ENCODE data around the gene PTPN14. TPM values are rescaled to one million over a fixed set of nuclear protein-coding genes. Genes with fewer than 3 reads are reported as not detected.
A peak's percentile ranks its signal among the peaks of the same experiment; 100 is the strongest.

Gene PTPN14
- total RNA-seq, 3 donors from 2014 or later = 5.8 to 49.0 (median 8.3) TPM

DNA sequence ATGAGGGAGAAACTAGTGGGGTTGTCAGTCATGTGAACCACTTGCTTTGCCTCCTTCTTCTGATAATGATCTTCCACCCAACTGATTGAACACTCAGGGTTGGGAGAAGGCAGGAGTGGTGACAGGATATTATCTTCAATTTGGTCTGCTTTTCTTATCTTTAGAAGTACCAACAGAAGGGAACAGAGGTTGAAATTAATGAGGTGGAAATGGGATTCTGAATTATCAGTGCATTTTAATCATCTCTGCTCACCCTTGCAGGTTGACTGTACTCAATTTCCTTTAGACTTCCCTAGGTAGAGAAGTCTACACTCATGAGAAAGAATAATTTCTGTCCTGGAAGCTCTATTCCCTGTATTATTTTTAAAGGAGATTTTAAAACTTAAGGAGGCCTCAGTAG, 19.9 kb upstream of the PTPN14 start:
- Histone ChIP-seq H3K9me3 (peaks cover 7% of the 10 kb centered on the region), H3K4me1 (ENCODE audit: low read depth) (peaks cover 3% of the 10 kb centered on the region), H3K4me3 (no peak overlapping the region), H3K36me3 (ENCODE audit: low read depth) (no peaks in the 10 kb centered on the region)
- DNase-seq (no peak), ATAC-seq (no peak)
- TF ChIP-seq, protein P1, sequence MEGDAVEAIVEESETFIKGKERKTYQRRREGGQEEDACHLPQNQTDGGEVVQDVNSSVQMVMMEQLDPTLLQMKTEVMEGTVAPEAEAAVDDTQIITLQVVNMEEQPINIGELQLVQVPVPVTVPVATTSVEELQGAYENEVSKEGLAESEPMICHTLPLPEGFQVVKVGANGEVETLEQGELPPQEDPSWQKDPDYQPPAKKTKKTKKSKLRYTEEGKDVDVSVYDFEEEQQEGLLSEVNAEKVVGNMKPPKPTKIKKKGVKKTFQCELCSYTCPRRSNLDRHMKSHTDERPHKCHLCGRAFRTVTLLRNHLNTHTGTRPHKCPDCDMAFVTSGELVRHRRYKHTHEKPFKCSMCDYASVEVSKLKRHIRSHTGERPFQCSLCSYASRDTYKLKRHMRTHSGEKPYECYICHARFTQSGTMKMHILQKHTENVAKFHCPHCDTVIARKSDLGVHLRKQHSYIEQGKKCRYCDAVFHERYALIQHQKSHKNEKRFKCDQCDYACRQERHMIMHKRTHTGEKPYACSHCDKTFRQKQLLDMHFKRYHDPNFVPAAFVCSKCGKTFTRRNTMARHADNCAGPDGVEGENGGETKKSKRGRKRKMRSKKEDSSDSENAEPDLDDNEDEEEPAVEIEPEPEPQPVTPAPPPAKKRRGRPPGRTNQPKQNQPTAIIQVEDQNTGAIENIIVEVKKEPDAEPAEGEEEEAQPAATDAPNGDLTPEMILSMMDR (IDR thresholded peaks at IDR 0.05) = no peak
- intact Hi-C loops (cut with DNase I, micrococcal nuclease) = no loop called here

DNA sequence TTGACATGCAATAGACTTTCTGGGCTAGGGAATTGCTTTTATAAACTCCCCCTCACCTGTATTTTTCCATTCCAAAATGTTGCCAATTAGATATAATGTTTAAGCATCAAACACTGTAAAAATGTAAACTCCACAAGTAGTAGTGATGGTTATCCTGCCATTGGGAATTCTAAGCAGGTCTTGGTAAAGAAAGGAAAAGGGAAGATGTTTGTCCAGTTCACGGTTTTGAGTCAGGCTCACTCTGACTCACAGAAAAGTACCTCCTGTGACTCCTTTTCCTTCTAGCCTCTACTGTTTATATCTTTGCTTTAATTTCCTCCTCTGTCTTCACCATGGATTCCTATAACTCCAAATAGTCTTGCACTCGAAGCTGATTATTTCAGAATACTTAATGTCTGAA, 19.0 kb upstream of the PTPN14 start:
- intact Hi-C loops (cut with DNase I, micrococcal nuclease) = no loop called here
- peaks cover 3% of the 10 kb centered on the region for H3K4me1 ChIP-seq (ENCODE audit: low read depth)
- ATAC-seq (peak; percentile 49), DNase-seq (no peak)
- no peaks in the 10 kb centered on the region for H3K9me3 ChIP-seq
- H3K36me3 ChIP-seq (ENCODE audit: low read depth) = no peaks in the 10 kb centered on the region
- H3K4me3 ChIP-seq = no peak overlapping the region
- TF ChIP-seq, protein P1 (IDR thresholded peaks at IDR 0.05) = no peak

DNA sequence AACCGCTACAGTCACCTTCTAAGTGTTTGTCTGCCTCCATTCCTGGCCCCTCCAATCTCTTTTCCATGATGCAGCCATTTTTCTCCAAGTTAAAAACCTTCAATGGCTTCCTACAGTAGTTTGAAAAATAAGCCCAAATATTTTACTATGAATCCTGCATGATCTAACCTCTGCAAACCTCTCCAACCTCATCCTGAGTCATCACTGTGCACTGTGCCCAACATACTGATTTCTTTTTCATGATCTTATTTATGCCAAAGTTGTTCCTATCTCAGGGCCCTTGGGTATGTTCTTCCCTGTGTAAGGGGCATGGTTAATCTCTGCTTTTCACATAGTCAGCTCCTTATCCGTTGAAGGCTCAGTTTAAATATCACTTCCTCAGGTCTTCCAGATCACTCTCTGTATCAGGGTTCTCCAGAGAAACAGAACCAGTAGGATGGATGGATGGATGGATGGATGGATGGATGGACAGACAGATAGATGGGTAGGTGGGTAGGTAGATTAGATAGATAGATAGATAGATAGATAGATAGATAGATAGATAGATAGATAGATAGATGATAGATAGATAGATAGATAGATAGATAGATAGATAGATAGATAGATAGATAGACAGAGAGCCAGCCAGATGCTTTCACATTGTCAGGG, 18.1 kb upstream of the PTPN14 start:
- no peak for ATAC-seq
- TF ChIP-seq, protein P1 (IDR thresholded peaks at IDR 0.05) = no peak
- no peak overlapping the region for H3K4me3 ChIP-seq

DNA sequence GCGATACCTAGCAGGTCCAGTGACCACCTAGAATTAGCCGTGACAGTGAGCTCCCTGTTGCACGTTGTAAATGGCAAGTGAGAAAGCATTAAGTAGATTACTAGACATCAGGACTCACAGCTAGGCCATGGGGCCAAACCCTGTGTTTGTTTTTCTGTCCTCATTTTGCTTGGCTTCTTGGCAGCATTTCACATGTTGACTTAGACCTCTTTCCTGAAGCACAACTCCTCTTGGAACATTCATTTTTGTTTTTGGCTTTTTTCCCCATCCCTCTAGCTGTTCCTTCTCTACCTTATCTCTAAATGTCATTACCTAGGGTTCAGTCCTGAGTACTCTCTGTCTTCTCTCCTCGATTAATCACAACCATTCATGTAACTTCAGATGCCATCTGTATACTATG, 16.9 kb upstream of the PTPN14 start:
- no peak for ATAC-seq

More for the DNA sequence above, 18.1 kb upstream of the PTPN14 start:
- H3K36me3 ChIP-seq (ENCODE audit: low read depth) = no peaks in the 10 kb centered on the region
- DNase-seq = no peak
- H3K4me1 ChIP-seq (ENCODE audit: low read depth) = peaks cover 3% of the 10 kb centered on the region
- intact Hi-C loops (cut with DNase I, micrococcal nuclease) = no loop called here
- no peaks in the 10 kb centered on the region for H3K9me3 ChIP-seq

DNA sequence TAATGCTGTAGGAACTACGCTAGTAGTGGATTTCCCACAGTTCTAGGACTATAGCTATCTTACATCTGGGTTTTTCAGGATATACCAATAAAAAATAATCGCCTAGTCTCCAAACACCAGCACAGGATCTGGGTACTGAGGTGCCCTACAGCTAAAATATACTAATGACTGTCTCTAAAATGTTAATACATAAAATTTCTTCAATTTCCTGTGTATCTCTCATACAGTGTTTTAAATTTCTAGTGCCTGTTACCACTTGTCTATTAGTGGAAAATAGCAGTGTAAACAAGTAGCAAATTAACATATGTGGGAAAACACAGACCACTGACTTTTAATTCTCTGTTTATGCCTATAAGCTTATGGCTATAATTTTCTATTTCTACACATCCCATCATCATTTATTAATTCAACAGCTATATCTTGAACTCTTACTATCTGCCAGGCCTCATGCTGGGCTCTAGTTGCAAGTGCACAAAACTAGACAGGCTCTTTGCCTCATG, 16.1 kb upstream of the PTPN14 start:
- intact Hi-C loops (cut with DNase I, micrococcal nuclease) = no loop called here
- Histone ChIP-seq H3K9me3 (no peaks in the 10 kb centered on the region), H3K4me3 (no peak overlapping the region), H3K36me3 (ENCODE audit: low read depth) (no peaks in the 10 kb centered on the region), H3K4me1 (ENCODE audit: low read depth) (no peaks in the 10 kb centered on the region)
- no peak for ATAC-seq
- DNase-seq = no peak
- TF ChIP-seq, protein P1 (IDR thresholded peaks at IDR 0.05) = no peak

More for the DNA sequence above, 16.9 kb upstream of the PTPN14 start:
- intact Hi-C loops (cut with DNase I, micrococcal nuclease) = no loop called here
- H3K9me3 ChIP-seq = no peaks in the 10 kb centered on the region
- no peak for DNase-seq
- H3K4me1 ChIP-seq (ENCODE audit: low read depth) = no peaks in the 10 kb centered on the region
- TF ChIP-seq, protein P1 (IDR thresholded peaks at IDR 0.05) = no peak
- no peaks in the 10 kb centered on the region for H3K36me3 ChIP-seq (ENCODE audit: low read depth)
- no peak overlapping the region for H3K4me3 ChIP-seq
